GM12801 (cell line): ENCODE data around the gene PPP1R14C.

Experiments used
- TF ChIP-seq, protein P1 (sequence below): IDR thresholded peaks from one replicate; pipeline ENCODE4 v1.5.1; 2011; ENCODE audit warnings: control low read depth; ENCODE audit not compliant: insufficient read length; ENCODE audit errors: extremely low read depth

Gene PPP1R14C

GRCh38 chr6:150238336-150238741 lies 95.5 kb downstream of the PPP1R14C start:
- TF ChIP-seq, protein P1, sequence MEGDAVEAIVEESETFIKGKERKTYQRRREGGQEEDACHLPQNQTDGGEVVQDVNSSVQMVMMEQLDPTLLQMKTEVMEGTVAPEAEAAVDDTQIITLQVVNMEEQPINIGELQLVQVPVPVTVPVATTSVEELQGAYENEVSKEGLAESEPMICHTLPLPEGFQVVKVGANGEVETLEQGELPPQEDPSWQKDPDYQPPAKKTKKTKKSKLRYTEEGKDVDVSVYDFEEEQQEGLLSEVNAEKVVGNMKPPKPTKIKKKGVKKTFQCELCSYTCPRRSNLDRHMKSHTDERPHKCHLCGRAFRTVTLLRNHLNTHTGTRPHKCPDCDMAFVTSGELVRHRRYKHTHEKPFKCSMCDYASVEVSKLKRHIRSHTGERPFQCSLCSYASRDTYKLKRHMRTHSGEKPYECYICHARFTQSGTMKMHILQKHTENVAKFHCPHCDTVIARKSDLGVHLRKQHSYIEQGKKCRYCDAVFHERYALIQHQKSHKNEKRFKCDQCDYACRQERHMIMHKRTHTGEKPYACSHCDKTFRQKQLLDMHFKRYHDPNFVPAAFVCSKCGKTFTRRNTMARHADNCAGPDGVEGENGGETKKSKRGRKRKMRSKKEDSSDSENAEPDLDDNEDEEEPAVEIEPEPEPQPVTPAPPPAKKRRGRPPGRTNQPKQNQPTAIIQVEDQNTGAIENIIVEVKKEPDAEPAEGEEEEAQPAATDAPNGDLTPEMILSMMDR, result no peak

GRCh38 chr6:150238846-150239407 lies 96.1 kb downstream of the PPP1R14C start:
- TF ChIP-seq, protein P1, result no peak

- TF ChIP-seq, protein P1, result no peak
Measured at GRCh38 chr6:150243620-150244314, 100.9 kb downstream of the PPP1R14C start.

GRCh38 chr6:150245148-150245935 lies 102.5 kb downstream of the PPP1R14C start:
- TF ChIP-seq, protein P1, result no peak

- TF ChIP-seq, protein P1, result no peak
Measured at GRCh38 chr6:150247803-150248202, 105.0 kb downstream of the PPP1R14C start.

DNA sequence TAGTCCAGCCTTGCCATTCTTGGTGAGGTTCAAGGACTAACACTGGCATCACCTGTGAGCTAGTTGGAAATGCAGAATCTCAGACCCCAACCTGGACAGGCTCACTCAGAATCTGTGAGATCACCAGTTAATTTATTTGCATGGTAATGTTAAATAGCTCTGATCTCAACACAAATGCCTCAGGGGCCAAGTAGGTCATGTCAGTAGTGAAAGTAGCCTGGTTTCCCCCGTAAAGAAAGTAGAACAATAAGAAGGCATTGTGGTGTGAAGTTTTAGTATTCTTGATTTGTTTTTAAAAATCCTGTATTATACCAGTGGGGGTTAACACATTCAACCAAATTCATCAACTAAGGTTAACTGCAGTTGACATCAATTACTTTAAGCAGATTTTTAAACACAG lies 105.5 kb downstream of the PPP1R14C start:
- TF ChIP-seq, protein P1, result no peak

- TF ChIP-seq, protein P1, result no peak
Measured at GRCh38 chr6:150249261-150249660, 106.4 kb downstream of the PPP1R14C start.
